DND-41 (cell line): Measurements from ENCODE around the gene LLGL1.
A peak's percentile ranks its signal among the peaks of the same experiment; 100 is the strongest.

Experiments used
- ATAC-seq: fragments of 200-7000 bp; cut with Tn5 transposase; 3 replicates; pipeline ENCODE4 v1.9.1; 2021; ENCODE audit warnings: low read depth; ENCODE audit not compliant: insufficient read depth
- DNase-seq: peaks from one replicate; pipeline ENCODE4 v3.0.0-alpha.2; 2020
- H2AFZ ChIP-seq: 2 replicates; pipeline ENCODE4 v1.6.0; 2012; ENCODE audit warnings: low read depth, low read length
- H3K27ac ChIP-seq: 2 replicates; pipeline ENCODE4 v1.5.1; 2012; ENCODE audit warnings: low read length, inconsistent platforms
- H3K27me3 ChIP-seq: fragments of 200-600 bp; sonication (generic); 2 replicates; pipeline ENCODE4 v1.6.0; 2012; ENCODE audit warnings: low read length, mild to moderate bottlenecking, inconsistent platforms; ENCODE audit not compliant: insufficient read depth, poor library complexity
- H3K36me3 ChIP-seq: 2 replicates; pipeline ENCODE4 v1.5.1; 2012; ENCODE audit warnings: low read length, inconsistent platforms; ENCODE audit not compliant: insufficient read depth
- H3K4me1 ChIP-seq: 2 replicates; pipeline ENCODE4 v1.5.1; 2012; ENCODE audit warnings: mild to moderate bottlenecking, low read length; ENCODE audit not compliant: insufficient read depth
- H3K4me2 ChIP-seq: 2 replicates; pipeline ENCODE4 v1.6.0; 2012; ENCODE audit warnings: mild to moderate bottlenecking, moderate library complexity, low read length, inconsistent platforms; ENCODE audit not compliant: insufficient read depth
- H3K4me3 ChIP-seq, 2 experiments: fragments of 200-600 bp in 1 of 2; shearing (Covaris generic) in 1 of 2; 2 replicates each; pipeline ENCODE4 v1.5.1; 2012 to 2016; ENCODE audit warnings: inconsistent platforms in 2 of 2, low read length in 2 of 2, mild to moderate bottlenecking in 2 of 2, low read depth in 1 of 2, moderate library complexity in 1 of 2
- H3K79me2 ChIP-seq: 2 replicates; pipeline ENCODE4 v1.6.0; 2012; ENCODE audit warnings: low read length, inconsistent platforms; ENCODE audit not compliant: insufficient read depth
- H3K9ac ChIP-seq: 2 replicates; pipeline ENCODE4 v1.6.0; 2012; ENCODE audit warnings: low read depth, mild to moderate bottlenecking, inconsistent platforms, low read length, moderate library complexity
- H3K9me3 ChIP-seq: 2 replicates; pipeline ENCODE4 v1.5.1; 2012; ENCODE audit warnings: low read length, moderate library complexity, mild to moderate bottlenecking, inconsistent platforms; ENCODE audit not compliant: insufficient read depth, severe bottlenecking
- H4K20me1 ChIP-seq: 2 replicates; pipeline ENCODE4 v1.6.0; 2012; ENCODE audit warnings: low read length; ENCODE audit not compliant: insufficient read depth
- CTCF ChIP-seq: IDR thresholded peaks from 2 replicates; pipeline ENCODE4 v1.5.1; 2012; ENCODE audit warnings: borderline replicate concordance, low read length, moderate library complexity, mild to moderate bottlenecking; ENCODE audit not compliant: poor library complexity, severe bottlenecking; ENCODE audit errors: extremely low read depth
- EZH2 ChIP-seq: IDR thresholded peaks from 3 replicates; pipeline ENCODE4 v1.6.1; 2012; ENCODE audit warnings: borderline replicate concordance, low read depth, mild to moderate bottlenecking, moderate library complexity, low read length, inconsistent platforms; ENCODE audit not compliant: severe bottlenecking

The LLGL1 gene

GRCh38 chr17:18217412-18218015, 7.9 kb upstream of the LLGL1 start:
- no peaks in the 10 kb centered on the region for H3K4me1 ChIP-seq
- no peak overlapping the region for H3K9ac ChIP-seq
- peak; percentile 77 for DNase-seq
- no peak overlapping the region for H3K27ac ChIP-seq
- no peak for TF ChIP-seq EZH2
- peak; percentile 96 for TF ChIP-seq CTCF
- H4K20me1 ChIP-seq = no peaks in the 10 kb centered on the region
- H3K79me2 ChIP-seq = no peaks in the 10 kb centered on the region
- H3K4me2 ChIP-seq = no peak overlapping the region
- ATAC-seq = peak; percentile 98
- H3K4me3 ChIP-seq = no peak overlapping the region
- H3K27me3 ChIP-seq = no peaks in the 10 kb centered on the region
- no peak overlapping the region for H2AFZ ChIP-seq
- H3K36me3 ChIP-seq = no peaks in the 10 kb centered on the region
- H3K9me3 ChIP-seq = no peaks in the 10 kb centered on the region

- no peak overlapping the region for H3K4me2 ChIP-seq
- H3K36me3 ChIP-seq = no peaks in the 10 kb centered on the region
- H3K27ac ChIP-seq = no peak overlapping the region
- H3K9ac ChIP-seq = no peak overlapping the region
- H3K79me2 ChIP-seq = no peaks in the 10 kb centered on the region
- no peak for ATAC-seq
- no peak for TF ChIP-seq CTCF
- TF ChIP-seq EZH2 = no peak
- H3K27me3 ChIP-seq = no peaks in the 10 kb centered on the region
- no peaks in the 10 kb centered on the region for H3K4me1 ChIP-seq
- H3K4me3 ChIP-seq = no peak overlapping the region
- H2AFZ ChIP-seq = no peak overlapping the region
- no peaks in the 10 kb centered on the region for H4K20me1 ChIP-seq
- no peaks in the 10 kb centered on the region for H3K9me3 ChIP-seq
- no peak for DNase-seq
Observed at GRCh38 chr17:18218756-18219415, 6.5 kb upstream of the LLGL1 start.

GRCh38 chr17:18224053-18224386, 1.4 kb upstream of the LLGL1 start:
- DNase-seq (no peak), ATAC-seq (no peak)
- TF ChIP-seq CTCF = no peak
- no peak for TF ChIP-seq EZH2
- Histone ChIP-seq H3K36me3 (no peaks in the 10 kb centered on the region), H3K27me3 (no peaks in the 10 kb centered on the region), H3K9ac (no peak overlapping the region), H3K4me1 (peaks cover 34% of the 10 kb centered on the region), H3K4me2 (no peak overlapping the region), H3K27ac (no peak overlapping the region), H3K79me2 (peaks cover 33% of the 10 kb centered on the region), H3K9me3 (no peaks in the 10 kb centered on the region), H3K4me3 (no peak overlapping the region), H2AFZ (peak overlapping the region; percentile 76), H4K20me1 (peaks cover 23% of the 10 kb centered on the region)
